Measurements from ENCODE around the gene TXNDC5.

Gene TXNDC5

GRCh38 chr6:7888587-7889357 is 21.8 kb downstream of the TXNDC5 start:
- TF ChIP-seq CTCF (IDR thresholded peaks at IDR 0.05; ENCODE audit: low read depth, low read length), result no peak

GRCh38 chr6:7887278-7887991 is 23.2 kb downstream of the TXNDC5 start:
- no peak for TF ChIP-seq CTCF (IDR thresholded peaks at IDR 0.05; ENCODE audit: low read depth, low read length)
- DNase-seq (ENCODE audit: extremely low read depth, low read depth), result no peak

More at GRCh38 chr6:7888587-7889357, 21.8 kb downstream of the TXNDC5 start:
- DNase-seq (ENCODE audit: extremely low read depth, low read depth), result no peak

GRCh38 chr6:7886132-7886531 is 24.5 kb downstream of the TXNDC5 start:
- no peak for DNase-seq (ENCODE audit: extremely low read depth, low read depth)
- no peak for TF ChIP-seq CTCF (IDR thresholded peaks at IDR 0.05; ENCODE audit: low read depth, low read length)

- no peak for TF ChIP-seq CTCF (IDR thresholded peaks at IDR 0.05; ENCODE audit: low read depth, low read length)
Observed at GRCh38 chr6:7883381-7883780, 27.2 kb downstream of the TXNDC5 start.

GRCh38 chr6:7882505-7883257 is 27.9 kb downstream of the TXNDC5 start:
- no peak for TF ChIP-seq CTCF (IDR thresholded peaks at IDR 0.05; ENCODE audit: low read depth, low read length)
- no peak for DNase-seq (ENCODE audit: extremely low read depth, low read depth)

More at GRCh38 chr6:7883381-7883780, 27.2 kb downstream of the TXNDC5 start:
- no peak for DNase-seq (ENCODE audit: extremely low read depth, low read depth)

- no peak for DNase-seq (ENCODE audit: extremely low read depth, low read depth)
- no peak for TF ChIP-seq CTCF (IDR thresholded peaks at IDR 0.05; ENCODE audit: low read depth, low read length)
Observed at GRCh38 chr6:7881765-7882500, 28.7 kb downstream of the TXNDC5 start.

Measured in AG09319 (cell line).